Measurements from ENCODE around the gene UNC45A.
"Not testable (repeated sequence)": the region's sequence is repeated elsewhere in the genome, so short reads cannot be mapped to it uniquely, and the experiment has no call there.

The UNC45A gene

GRCh38 chr15:90903733-90904536 lies 31.1 kb upstream of the UNC45A start:
- DNase-seq, result no peak

- DNase-seq, result no peak
Observed at GRCh38 chr15:90904746-90905145, 30.3 kb upstream of the UNC45A start.

DNA sequence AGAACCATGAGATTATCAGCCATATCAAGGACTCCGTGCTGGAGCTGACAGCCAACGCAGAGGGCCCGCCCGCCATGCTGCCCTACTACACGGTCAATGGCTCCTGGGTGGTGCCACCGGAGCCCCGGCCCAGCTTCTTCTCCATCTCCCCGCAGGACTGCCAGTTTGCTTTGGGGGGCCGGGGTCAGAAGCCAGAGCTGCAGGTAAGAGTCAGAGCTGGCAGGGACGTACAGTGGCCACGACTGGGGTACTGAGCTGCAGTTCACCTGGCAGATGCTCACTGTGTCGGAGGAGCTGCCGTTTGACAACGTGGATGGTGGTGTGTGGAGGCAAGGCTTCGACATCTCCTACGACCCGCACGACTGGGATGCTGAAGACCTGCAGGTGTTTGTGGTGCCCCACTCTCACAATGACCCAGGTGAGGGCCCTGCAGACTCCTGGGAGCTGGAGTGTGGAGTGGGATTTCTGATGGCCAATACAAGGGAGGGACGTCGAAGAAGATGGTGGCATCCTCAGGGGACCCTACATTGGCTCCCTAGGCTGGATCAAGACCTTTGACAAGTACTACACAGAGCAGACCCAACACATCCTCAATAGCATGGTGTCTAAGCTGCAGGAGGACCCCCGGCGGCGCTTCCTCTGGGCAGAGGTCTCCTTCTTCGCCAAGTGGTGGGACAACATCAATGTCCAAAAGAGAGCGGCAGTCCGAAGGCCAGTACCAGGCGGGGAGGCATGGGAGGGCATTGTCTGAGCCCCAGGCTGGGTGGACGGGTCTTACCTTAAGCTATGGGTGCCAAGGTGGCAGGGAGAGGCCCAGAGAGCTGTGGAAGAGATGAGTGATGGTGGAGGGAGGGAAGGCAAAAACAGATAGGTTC lies 29.5 kb upstream of the UNC45A start:
- DNase-seq, result no peak

DNA sequence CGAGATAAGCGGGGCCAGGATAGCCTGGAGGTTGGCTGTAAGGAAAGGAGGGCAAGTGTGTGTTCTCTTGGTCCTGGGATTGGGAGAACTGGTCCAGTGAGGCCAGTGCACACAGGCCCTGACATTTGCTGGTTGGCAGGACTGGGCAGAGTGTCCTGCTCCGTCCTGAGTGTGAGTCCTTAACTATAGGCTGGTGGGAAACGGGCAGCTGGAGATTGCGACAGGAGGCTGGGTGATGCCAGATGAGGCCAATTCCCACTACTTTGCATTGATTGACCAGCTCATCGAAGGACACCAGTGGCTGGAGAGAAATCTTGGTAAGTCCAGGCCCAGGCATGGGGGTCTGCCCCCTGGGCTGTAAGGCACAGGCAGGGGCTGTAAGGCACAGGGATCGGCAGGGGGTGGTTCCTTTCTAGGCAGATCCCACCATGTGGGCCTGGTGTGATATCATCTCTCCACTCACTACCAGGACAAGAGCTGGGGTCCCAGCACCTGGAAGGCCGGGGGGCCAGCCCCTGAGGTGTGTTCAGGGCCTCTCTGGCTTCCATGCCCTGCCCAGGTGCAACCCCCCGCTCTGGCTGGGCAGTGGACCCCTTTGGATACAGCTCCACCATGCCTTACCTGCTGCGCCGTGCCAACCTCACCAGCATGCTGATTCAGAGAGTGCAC lies 28.8 kb upstream of the UNC45A start:
- DNase-seq, result no peak

DNA sequence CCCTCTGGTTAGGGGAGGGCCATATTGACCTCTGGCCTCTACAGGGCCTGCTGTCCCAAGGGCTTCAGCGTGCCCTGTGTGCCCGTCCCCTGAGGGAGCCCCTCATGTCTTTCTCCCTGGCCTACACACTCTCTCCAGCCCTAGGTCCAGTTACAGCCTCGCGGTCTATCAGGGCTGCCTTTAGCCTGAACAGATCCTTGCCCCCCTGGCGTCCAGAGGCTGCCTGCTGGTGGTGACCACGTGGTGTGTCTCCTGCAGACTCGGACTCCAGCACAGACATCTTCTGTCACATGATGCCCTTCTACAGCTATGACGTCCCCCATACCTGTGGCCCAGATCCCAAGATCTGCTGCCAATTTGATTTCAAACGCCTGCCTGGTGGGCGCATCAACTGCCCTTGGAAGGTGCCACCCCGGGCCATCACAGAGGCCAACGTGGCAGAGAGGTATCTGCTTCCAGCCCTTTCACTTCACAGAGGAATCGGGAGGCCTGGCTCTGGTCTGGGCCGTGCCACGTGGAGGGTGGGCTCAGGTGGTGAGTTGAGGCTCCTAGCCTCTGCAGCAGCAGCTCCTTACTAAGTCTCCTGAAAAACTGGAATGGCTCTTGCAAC lies 27.9 kb upstream of the UNC45A start:
- no peak for DNase-seq

- DNase-seq, result no peak
Observed at GRCh38 chr15:90907838-90908507, 27.1 kb upstream of the UNC45A start.

GRCh38 chr15:90909449-90909848 lies 25.6 kb upstream of the UNC45A start:
- not testable (repeated sequence) for DNase-seq

DNA sequence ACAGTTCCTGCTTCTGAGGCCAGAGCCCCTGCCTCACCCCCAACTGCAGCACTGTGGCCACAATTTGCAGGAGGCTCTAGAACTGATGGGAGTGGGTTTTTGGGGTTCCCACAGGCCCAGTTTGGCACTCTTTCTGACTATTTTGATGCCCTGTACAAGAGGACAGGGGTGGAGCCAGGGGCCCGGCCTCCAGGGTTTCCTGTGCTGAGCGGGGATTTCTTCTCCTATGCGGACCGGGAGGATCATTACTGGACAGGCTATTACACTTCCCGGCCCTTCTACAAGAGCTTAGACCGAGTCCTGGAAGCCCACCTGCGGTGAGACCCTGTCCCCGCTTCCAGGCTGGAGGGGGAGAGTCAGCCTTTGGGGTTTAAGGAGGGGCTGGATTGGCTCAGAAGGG lies 25.1 kb upstream of the UNC45A start:
- no peak for DNase-seq

- no peak for DNase-seq
Observed at GRCh38 chr15:90910441-90911301, 24.4 kb upstream of the UNC45A start.

- no peak for DNase-seq
Observed at GRCh38 chr15:90911302-90911623, 23.8 kb upstream of the UNC45A start.

GRCh38 chr15:90911906-90912769 lies 22.9 kb upstream of the UNC45A start:
- no peak for DNase-seq

DNA sequence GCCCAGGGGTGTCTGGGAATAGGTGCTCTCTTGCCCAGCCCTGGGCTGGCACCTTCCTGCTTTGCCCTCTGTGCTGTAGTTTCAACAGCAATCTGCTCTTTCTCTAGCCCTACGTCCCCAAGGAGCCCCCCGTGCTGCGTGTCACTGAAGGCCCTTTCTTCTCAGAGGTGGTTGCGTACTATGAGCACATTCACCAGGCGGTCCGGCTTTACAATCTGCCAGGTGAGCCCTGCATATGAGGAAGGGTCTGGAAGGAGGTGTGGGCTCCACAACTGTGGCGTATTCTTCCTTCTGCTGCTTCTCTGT lies 22.4 kb upstream of the UNC45A start:
- no peak for DNase-seq

DNA sequence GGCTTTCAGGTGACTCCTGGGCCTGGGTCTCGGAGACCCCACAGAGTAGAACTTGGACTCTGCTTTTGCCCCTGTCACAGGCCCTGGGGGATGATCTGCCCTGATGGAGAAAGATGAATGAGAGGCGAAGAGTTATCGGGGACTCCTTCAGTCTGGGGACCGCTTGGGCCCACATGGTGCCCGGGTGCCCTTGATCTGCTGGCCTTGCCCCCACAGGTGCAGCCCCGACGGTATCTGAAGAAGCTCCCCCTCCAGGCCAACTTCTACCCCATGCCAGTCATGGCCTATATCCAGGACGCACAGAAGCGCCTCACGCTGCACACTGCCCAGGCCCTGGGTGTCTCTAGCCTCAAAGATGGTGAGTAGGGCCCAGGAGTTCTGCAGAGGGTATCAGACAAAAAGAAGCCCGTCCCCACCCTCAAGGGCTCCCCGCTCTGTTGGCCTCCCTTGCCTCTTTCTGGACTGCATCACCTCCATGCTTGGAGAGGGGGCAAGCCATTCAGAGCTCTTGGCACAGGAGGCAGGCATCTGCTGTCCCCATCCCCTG lies 21.6 kb upstream of the UNC45A start:
- peak; percentile 10 for DNase-seq

DNA sequence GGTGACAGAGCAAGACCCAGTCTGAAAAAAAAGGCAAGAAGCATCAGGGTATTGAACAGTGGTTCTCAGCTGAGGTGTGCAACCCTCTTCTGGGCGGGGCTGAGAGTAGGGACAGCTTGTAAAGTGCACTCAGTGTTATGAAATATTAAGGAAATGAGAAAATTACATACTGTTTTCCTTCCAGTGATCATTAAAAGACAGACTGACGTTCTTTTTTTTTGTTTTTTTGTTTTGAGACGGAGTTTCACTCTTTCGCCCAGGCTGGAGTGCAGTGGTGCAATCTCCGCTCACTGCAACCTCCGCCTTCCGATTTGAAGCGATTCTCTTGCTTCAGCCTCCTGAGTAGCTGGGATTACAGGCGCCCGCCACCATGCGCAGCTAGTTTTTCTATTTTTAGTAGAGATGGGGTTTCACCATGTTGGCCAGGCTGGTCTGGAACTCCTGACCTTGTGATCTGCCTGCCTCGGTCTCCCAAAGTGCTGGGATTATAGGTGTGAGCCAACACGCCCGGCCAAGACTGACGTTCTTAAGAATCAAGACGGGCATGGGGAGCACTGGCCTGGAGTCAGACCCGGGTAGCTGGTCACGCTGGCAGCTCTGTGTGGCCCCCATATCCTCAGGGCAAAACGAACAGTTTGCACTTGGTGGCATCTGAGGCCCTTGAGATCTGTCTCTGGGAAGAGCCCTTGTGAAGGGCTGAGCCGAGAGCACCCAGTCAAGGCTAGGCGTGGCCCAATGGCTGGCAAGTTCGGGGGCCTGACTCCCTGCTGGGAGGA lies 20.6 kb upstream of the UNC45A start:
- DNase-seq, result peak; percentile 41

GRCh38 chr15:90915216-90915807 lies 19.8 kb upstream of the UNC45A start:
- DNase-seq, result no peak

- peak; percentile 75 for DNase-seq
Observed at GRCh38 chr15:90915808-90916440, 19.2 kb upstream of the UNC45A start.

GRCh38 chr15:90916461-90916860 lies 18.6 kb upstream of the UNC45A start:
- DNase-seq, result no peak

DNA sequence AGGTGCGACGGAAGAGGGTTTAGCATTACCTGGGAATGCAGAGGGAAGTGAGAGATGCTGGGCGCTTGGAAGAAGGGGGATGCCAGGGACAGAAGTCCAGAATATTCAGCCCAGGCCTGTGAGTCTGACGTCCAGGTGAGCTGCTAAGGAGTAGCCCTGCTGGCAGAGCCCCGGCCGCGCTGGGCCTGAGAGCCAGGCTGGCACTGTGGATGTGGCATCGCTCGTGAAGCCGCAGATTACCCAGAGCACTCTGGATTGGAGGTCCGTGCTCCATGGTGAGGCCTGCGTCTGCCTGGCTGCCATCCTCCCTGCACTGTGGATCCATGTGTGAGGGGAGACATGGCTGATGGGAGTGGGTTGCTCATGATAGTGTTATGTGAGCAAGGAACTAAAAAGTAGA lies 17.5 kb upstream of the UNC45A start:
- no peak for DNase-seq
